GM23338 (cell line): ENCODE data around the gene IL22RA1. TPM values are rescaled to one million over a fixed set of nuclear protein-coding genes. Genes with fewer than 3 reads are reported as not detected.

Experiments used
- ATAC-seq: fragments of 200-7000 bp; cut with Tn5 transposase; 3 replicates; pipeline ENCODE4 v1.9.1; 2020
- DNase-seq: peaks from one replicate; pipeline ENCODE4 v3.0.0-alpha.2; 2015; ENCODE audit warnings: low spot score
- H2AFZ ChIP-seq: fragments of 200-600 bp; sonication (generic); 2 replicates; pipeline ENCODE4 v1.8.0; 2016; ENCODE audit warnings: antibody characterized with exemption, mild to moderate bottlenecking, moderate library complexity
- H3F3A ChIP-seq: fragments of 200-600 bp; sonication (generic); replicated peaks from 2 replicates; pipeline ENCODE4 v1.8.0; 2017; ENCODE audit warnings: antibody characterized with exemption, mixed run types, low read depth
- H3K27ac ChIP-seq: fragments of 200-600 bp; sonication (generic); 2 replicates; pipeline ENCODE4 v1.6.1; 2016; ENCODE audit warnings: low read depth
- H3K27me3 ChIP-seq: fragments of 200-600 bp; sonication (generic); 2 replicates; pipeline ENCODE4 v1.8.0; 2016; ENCODE audit warnings: mild to moderate bottlenecking, mixed run types, moderate library complexity; ENCODE audit not compliant: insufficient read depth
- H3K36me3 ChIP-seq: fragments of 200-600 bp; sonication (generic); 2 replicates; pipeline ENCODE4 v1.8.0; 2016; ENCODE audit warnings: mild to moderate bottlenecking; ENCODE audit not compliant: insufficient read depth
- H3K4me1 ChIP-seq: fragments of 200-600 bp; sonication (generic); 2 replicates; pipeline ENCODE4 v1.8.0; 2016; ENCODE audit warnings: mild to moderate bottlenecking, moderate library complexity; ENCODE audit not compliant: insufficient read depth
- H3K4me2 ChIP-seq: fragments of 200-600 bp; sonication (generic); 2 replicates; pipeline ENCODE4 v1.7.1; 2017; ENCODE audit warnings: mixed run types
- H3K4me3 ChIP-seq: fragments of 200-600 bp; sonication (generic); 2 replicates; pipeline ENCODE4 v1.6.1; 2016; ENCODE audit warnings: mixed run types
- H3K79me2 ChIP-seq: fragments of 200-600 bp; sonication (generic); replicated peaks from 2 replicates; pipeline ENCODE4 v1.8.0; 2017; ENCODE audit warnings: mild to moderate bottlenecking; ENCODE audit not compliant: insufficient read depth
- H3K9me2 ChIP-seq: fragments of 200-600 bp; sonication (generic); 2 replicates; pipeline ENCODE4 v1.8.0; 2017; ENCODE audit not compliant: insufficient read depth
- H4K20me1 ChIP-seq: fragments of 200-600 bp; sonication (generic); replicated peaks from 2 replicates; pipeline ENCODE4 v1.8.0; 2017; ENCODE audit warnings: mild to moderate bottlenecking; ENCODE audit not compliant: insufficient read depth
- H3K27ac Mint-ChIP-seq: 2 replicates; pipeline ENCODE4 v1.8.0; 2020; ENCODE audit warnings: inconsistent platforms, mild to moderate bottlenecking, moderate library complexity, mixed read lengths
- H3K27me3 Mint-ChIP-seq: 3 replicates; pipeline ENCODE4 v1.8.0; 2022; ENCODE audit warnings: low read depth, mild to moderate bottlenecking, moderate library complexity, mixed read lengths, inconsistent platforms; ENCODE audit not compliant: insufficient read depth, poor library complexity
- H3K36me3 Mint-ChIP-seq: 3 replicates; pipeline ENCODE4 v1.8.0; 2021; ENCODE audit warnings: low read depth, mild to moderate bottlenecking, inconsistent platforms, moderate library complexity, mixed read lengths
- H3K4me1 Mint-ChIP-seq: 3 replicates; pipeline ENCODE4 v1.8.0; 2020; ENCODE audit warnings: mild to moderate bottlenecking, inconsistent platforms, mixed read lengths
- H3K4me3 Mint-ChIP-seq: 3 replicates; pipeline ENCODE4 v1.8.0; 2021; ENCODE audit warnings: moderate library complexity, mild to moderate bottlenecking, inconsistent platforms, mixed read lengths
- H3K9me3 Mint-ChIP-seq: 3 replicates; pipeline ENCODE4 v1.8.0; 2020; ENCODE audit warnings: moderate library complexity, mild to moderate bottlenecking, inconsistent platforms, mixed read lengths
- ETS1 ChIP-seq: IDR thresholded peaks from 2 replicates; pipeline ENCODE4 v1.6.1; 2016; ENCODE audit warnings: antibody characterized with exemption
- EZH2 ChIP-seq: fragments of 200-600 bp; sonication (generic); IDR thresholded peaks from one replicate; pipeline ENCODE4 v1.8.0; 2017; ENCODE audit warnings: antibody characterized with exemption, mild to moderate bottlenecking, low read depth; ENCODE audit not compliant: unreplicated experiment
- NANOG ChIP-seq: IDR thresholded peaks from 2 replicates; pipeline ENCODE4 v1.6.1; 2016; ENCODE audit warnings: antibody characterized with exemption, borderline replicate concordance
- POLR2AphosphoS5 ChIP-seq: IDR thresholded peaks from 2 replicates; pipeline ENCODE4 v1.6.1; 2016; ENCODE audit warnings: antibody characterized with exemption, low read depth
- STAT1 ChIP-seq: IDR thresholded peaks from one replicate; pipeline ENCODE4 v1.6.1; 2016; ENCODE audit warnings: antibody characterized with exemption; ENCODE audit not compliant: unreplicated experiment
- ZNF462 ChIP-seq: fragments of 250-450 bp; sonication (Bioruptor Pico); IDR thresholded peaks from 2 replicates; pipeline ENCODE4 v1.5.0; 2020; ENCODE audit warnings: mild to moderate bottlenecking, moderate library complexity
- polyA plus RNA-seq: library from polyadenylated mRNA; unstranded; fragments of >200 nt; fragmentation: Nextera tagmentation; extraction: Ambion mirVana; gene quantifications from 2 replicates; pipeline ENCODE4 v1.2.1, GENCODE V29; 2016
- total RNA-seq: library from RNA; depleted of rRNA; stranded (reverse); fragments of >200 nt; shearing (Covaris generic); gene quantifications from 2 replicates; pipeline ENCODE4 v1.2.3, GENCODE V29; 2014

IL22RA1 gene
- total and polyA plus RNA-seq, 2 experiments from 2014 or later: 0.11 to 0.28 TPM

- H3K9me3 Mint-ChIP-seq: peaks cover 14% of the 10 kb centered on the region; the same call in 2 of the 3 replicates
Measured at GRCh38 chr1:24133819-24134218, 9.1 kb downstream of the IL22RA1 start.

More at GRCh38 chr1:24133819-24134218, 9.1 kb downstream of the IL22RA1 start:
- H3K79me2 ChIP-seq: no peaks in the 10 kb centered on the region
- H3K36me3 ChIP-seq: no peaks in the 10 kb centered on the region
- H3K27ac ChIP-seq: no peak overlapping the region
- H3K27ac Mint-ChIP-seq: no peak overlapping the region
- DNase-seq (no peak), ATAC-seq (no peak)
- 0 out of 2 replicates have a peak overlapping the region, but pooled peaks have one; percentile 43 for H2AFZ ChIP-seq
- peaks cover 5% of the 10 kb centered on the region for H3K27me3 Mint-ChIP-seq
- H3F3A ChIP-seq: no peaks in the 10 kb centered on the region
- peaks cover 8% of the 10 kb centered on the region; the same call in 1 of the 3 replicates for H3K36me3 Mint-ChIP-seq
- peaks cover 6% of the 10 kb centered on the region for H3K4me1 Mint-ChIP-seq
- H3K4me3 ChIP-seq: no peak overlapping the region
- H4K20me1 ChIP-seq: no peaks in the 10 kb centered on the region
- TF ChIP-seq STAT1 (no peak), NANOG (no peak), EZH2 (no peak), POLR2AphosphoS5 (no peak), ZNF462 (CRISPR knock-in tag) (no peak), ETS1 (no peak)
- H3K4me2 ChIP-seq: no peak overlapping the region
- H3K27me3 ChIP-seq: no peaks in the 10 kb centered on the region
- H3K4me1 ChIP-seq: no peaks in the 10 kb centered on the region
- no peaks in the 10 kb centered on the region for H3K9me2 ChIP-seq
- H3K4me3 Mint-ChIP-seq: no peak overlapping the region
